ENCODE measurements around the gene NOS1.

The NOS1 gene

DNA sequence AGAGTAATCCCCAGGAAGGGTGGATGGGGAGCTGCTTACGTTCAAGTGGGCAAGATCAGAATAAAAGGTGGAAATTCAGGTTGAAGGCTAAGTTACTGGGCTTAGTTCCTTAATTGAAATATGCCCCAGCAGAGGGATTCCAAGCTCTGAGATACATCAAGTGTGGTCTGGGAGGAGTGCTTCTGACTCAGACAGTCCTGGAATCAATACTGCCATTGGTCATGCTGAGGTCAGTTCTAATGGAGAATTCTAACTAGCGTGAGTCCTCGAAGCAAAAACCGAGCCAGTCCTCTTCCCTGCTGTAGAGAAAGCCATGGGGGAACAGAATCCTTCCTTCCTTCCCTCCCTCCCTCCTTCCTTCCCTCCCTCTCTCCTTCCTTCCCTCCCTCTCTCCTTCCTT is 39.9 kb downstream of the NOS1 start:
- Histone ChIP-seq H3K27me3 (ENCODE audit: control insufficient read depth in 1 of 2, insufficient read depth in 1 of 2, low read length in 2 of 2) (peaks cover 0 to 29% of the 10 kb centered on the region in 2 experiments), H3K79me1 (replicated peaks; ENCODE audit: low read length, poor library complexity, severe bottlenecking) (no peaks in the 10 kb centered on the region), H3K9ac (ENCODE audit: low read length) (no peak overlapping the region), H3K14ac (ENCODE audit: low read length in 2 of 2) (no peak overlapping the region), H3K27ac (ENCODE audit: low read length, poor library complexity, severe bottlenecking) (no peak overlapping the region), H3K4me1 (ENCODE audit: control insufficient read depth, insufficient read depth, low read depth, low read length) (peaks cover 4% of the 10 kb centered on the region), H3K18ac (ENCODE audit: low read depth in 1 of 2, low read length in 2 of 2) (no peak overlapping the region), H2BK12ac (ENCODE audit: low read length in 2 of 2) (no peak overlapping the region), H2AFZ (ENCODE audit: low read depth, low read length) (no peak overlapping the region), H4K91ac (ENCODE audit: low read length) (no peak overlapping the region), H3K4me3 (ENCODE audit: insufficient read depth in 1 of 2, low read depth in 1 of 2, low read length in 2 of 2) (no peak overlapping the region), H3K4ac (ENCODE audit: low read depth in 1 of 2, low read length in 2 of 2) (no peak overlapping the region), H2BK120ac (ENCODE audit: low read depth, low read length) (no peak overlapping the region), H4K8ac (ENCODE audit: low read length) (no peak overlapping the region), H2BK15ac (ENCODE audit: low read depth, poor library complexity, severe bottlenecking) (no peak overlapping the region), H3K9me3 (ENCODE audit: control insufficient read depth, low read length) (no peaks in the 10 kb centered on the region), H3K4me2 (ENCODE audit: low read length, poor library complexity, severe bottlenecking) (no peak overlapping the region), H3K23ac (ENCODE audit: low read length in 2 of 2) (no peak overlapping the region), H3K36me3 (ENCODE audit: control insufficient read depth in 1 of 2, insufficient read depth in 2 of 2, low read depth in 1 of 2, low read length in 2 of 2) (no peaks in the 10 kb centered on the region), H2AK5ac (ENCODE audit: low read length, severe bottlenecking) (no peak overlapping the region), H2BK5ac (ENCODE audit: low read depth, low read length, poor library complexity, severe bottlenecking) (no peak overlapping the region)
- WGBS = 83% methylated on average over 4 of the region's 4 CpGs
- no peak for DNase-seq

DNA sequence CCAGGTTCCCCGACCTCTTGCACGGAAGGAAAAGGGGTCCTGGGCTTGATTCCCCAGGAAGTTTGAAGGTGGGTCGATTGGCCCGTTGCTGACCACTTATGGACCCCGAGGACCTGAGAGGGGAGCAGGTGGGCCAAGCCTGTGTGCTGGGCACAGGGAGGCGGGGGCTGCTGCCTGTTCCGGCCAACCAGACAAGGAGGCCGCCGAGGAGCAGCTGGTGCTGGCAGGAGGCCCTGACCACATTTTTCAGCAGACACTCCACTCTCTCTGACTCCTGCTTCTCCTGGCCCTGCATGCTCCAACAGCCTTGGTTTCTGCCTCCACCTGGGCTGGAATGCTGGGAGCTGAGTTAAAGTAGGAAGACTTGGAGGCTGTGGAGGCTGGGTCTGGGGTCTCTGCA is 42.8 kb downstream of the NOS1 start:
- no peak overlapping the region for H4K8ac ChIP-seq (ENCODE audit: low read length)
- H3K27ac ChIP-seq (ENCODE audit: low read length, poor library complexity, severe bottlenecking) = no peak overlapping the region
- peaks cover 0 to 12% of the 10 kb centered on the region in 2 experiments for H3K27me3 ChIP-seq (ENCODE audit: control insufficient read depth in 1 of 2, insufficient read depth in 1 of 2, low read length in 2 of 2)
- H3K9ac ChIP-seq (ENCODE audit: low read length) = no peak overlapping the region
- no peak overlapping the region for H3K4me3 ChIP-seq (ENCODE audit: insufficient read depth in 1 of 2, low read depth in 1 of 2, low read length in 2 of 2)
- H3K36me3 ChIP-seq (ENCODE audit: control insufficient read depth in 1 of 2, insufficient read depth in 2 of 2, low read depth in 1 of 2, low read length in 2 of 2) = no peaks in the 10 kb centered on the region
- no peak overlapping the region for H2BK5ac ChIP-seq (ENCODE audit: low read depth, low read length, poor library complexity, severe bottlenecking)
- H4K91ac ChIP-seq (ENCODE audit: low read length) = no peak overlapping the region
- H3K14ac ChIP-seq (ENCODE audit: low read length in 2 of 2) = no peak overlapping the region
- H3K79me1 ChIP-seq (replicated peaks; ENCODE audit: low read length, poor library complexity, severe bottlenecking) = no peaks in the 10 kb centered on the region
- no peak overlapping the region for H3K4ac ChIP-seq (ENCODE audit: low read depth in 1 of 2, low read length in 2 of 2)
- no peak overlapping the region for H2BK15ac ChIP-seq (ENCODE audit: low read depth, poor library complexity, severe bottlenecking)
- H3K4me2 ChIP-seq (ENCODE audit: low read length, poor library complexity, severe bottlenecking) = no peak overlapping the region
- no peak for DNase-seq
- no peak overlapping the region for H3K23ac ChIP-seq (ENCODE audit: low read length in 2 of 2)
- no peak overlapping the region for H3K18ac ChIP-seq (ENCODE audit: low read depth in 1 of 2, low read length in 2 of 2)
- H3K4me1 ChIP-seq (ENCODE audit: control insufficient read depth, insufficient read depth, low read depth, low read length) = peaks cover 4% of the 10 kb centered on the region
- H3K9me3 ChIP-seq (ENCODE audit: control insufficient read depth, low read length) = no peaks in the 10 kb centered on the region
- WGBS = 65% methylated on average over 5 of the region's 9 CpGs
- no peak overlapping the region for H2AFZ ChIP-seq (ENCODE audit: low read depth, low read length)
- H2BK12ac ChIP-seq (ENCODE audit: low read length in 2 of 2) = no peak overlapping the region
- no peak overlapping the region for H2AK5ac ChIP-seq (ENCODE audit: low read length, severe bottlenecking)
- no peak overlapping the region for H2BK120ac ChIP-seq (ENCODE audit: low read depth, low read length)

DNA sequence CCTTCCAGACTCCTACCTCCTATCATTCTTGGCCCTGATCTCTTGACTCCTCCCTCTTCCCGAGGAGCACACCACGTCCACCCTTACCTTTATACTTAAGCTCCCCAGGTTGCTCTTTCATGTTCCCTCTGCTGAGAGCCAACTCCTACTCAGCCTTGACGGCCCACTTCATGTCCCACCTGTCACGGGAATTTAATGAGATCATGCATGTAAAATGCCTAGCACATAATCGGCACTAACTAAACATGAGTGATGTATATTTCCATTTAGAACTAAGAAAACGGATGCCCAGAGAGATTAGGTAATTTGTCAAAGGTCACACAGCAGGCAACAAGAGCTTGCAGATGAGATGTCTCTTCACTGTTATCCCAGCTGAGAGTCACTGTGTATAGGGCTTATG is 45.1 kb downstream of the NOS1 start:
- Histone ChIP-seq H3K18ac (ENCODE audit: low read depth in 1 of 2, low read length in 2 of 2) (no peak overlapping the region), H3K14ac (ENCODE audit: low read length in 2 of 2) (no peak overlapping the region), H2AK5ac (ENCODE audit: low read length, severe bottlenecking) (no peak overlapping the region)

DNA sequence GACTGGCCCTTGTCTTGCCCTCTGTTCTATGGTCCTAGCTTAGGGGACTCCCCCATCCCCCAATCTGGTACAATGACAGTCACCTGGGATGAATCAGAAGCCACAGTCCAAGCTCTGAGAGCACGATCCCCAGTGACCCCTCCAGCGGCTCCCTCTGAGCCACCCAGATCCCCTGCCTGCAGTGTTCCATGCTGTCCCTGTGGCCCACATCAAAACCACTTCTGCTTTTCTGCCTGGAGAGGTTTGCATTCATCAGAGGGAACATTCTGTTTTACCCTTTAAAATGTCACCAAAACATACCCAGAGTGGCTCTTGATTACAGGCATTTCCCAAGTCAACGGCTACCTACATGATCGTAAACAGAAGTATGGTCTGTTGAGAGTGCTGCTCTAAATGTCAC is 47.5 kb downstream of the NOS1 start:
- WGBS = 76% methylated on average over 2 of the region's 4 CpGs
- no peak overlapping the region for H3K23ac ChIP-seq (ENCODE audit: low read length in 2 of 2)

More for the DNA sequence above, 45.1 kb downstream of the NOS1 start:
- H4K91ac ChIP-seq (ENCODE audit: low read length) = no peak overlapping the region
- no peak overlapping the region for H3K4me3 ChIP-seq (ENCODE audit: insufficient read depth in 1 of 2, low read depth in 1 of 2, low read length in 2 of 2)
- DNase-seq = no peak
- H3K4me2 ChIP-seq (ENCODE audit: low read length, poor library complexity, severe bottlenecking) = no peak overlapping the region
- H3K27me3 ChIP-seq (ENCODE audit: control insufficient read depth in 1 of 2, insufficient read depth in 1 of 2, low read length in 2 of 2) = peaks cover 0 to 5% of the 10 kb centered on the region in 2 experiments
- no peak overlapping the region for H3K23ac ChIP-seq (ENCODE audit: low read length in 2 of 2)
- no peaks in the 10 kb centered on the region for H3K79me1 ChIP-seq (replicated peaks; ENCODE audit: low read length, poor library complexity, severe bottlenecking)
- no peak overlapping the region for H3K9ac ChIP-seq (ENCODE audit: low read length)
- no peak overlapping the region for H2BK120ac ChIP-seq (ENCODE audit: low read depth, low read length)
- H2BK15ac ChIP-seq (ENCODE audit: low read depth, poor library complexity, severe bottlenecking) = no peak overlapping the region
- no peak overlapping the region for H3K27ac ChIP-seq (ENCODE audit: low read length, poor library complexity, severe bottlenecking)
- no peak overlapping the region for H2AFZ ChIP-seq (ENCODE audit: low read depth, low read length)
- H2BK12ac ChIP-seq (ENCODE audit: low read length in 2 of 2) = no peak overlapping the region
- 91% methylated on average over 5 of the region's 6 CpGs for WGBS
- H3K36me3 ChIP-seq (ENCODE audit: control insufficient read depth in 1 of 2, insufficient read depth in 2 of 2, low read depth in 1 of 2, low read length in 2 of 2) = no peaks in the 10 kb centered on the region
- H3K4ac ChIP-seq (ENCODE audit: low read depth in 1 of 2, low read length in 2 of 2) = no peak overlapping the region
- H4K8ac ChIP-seq (ENCODE audit: low read length) = no peak overlapping the region
- peaks cover 4% of the 10 kb centered on the region for H3K4me1 ChIP-seq (ENCODE audit: control insufficient read depth, insufficient read depth, low read depth, low read length)
- no peaks in the 10 kb centered on the region for H3K9me3 ChIP-seq (ENCODE audit: control insufficient read depth, low read length)
- no peak overlapping the region for H2BK5ac ChIP-seq (ENCODE audit: low read depth, low read length, poor library complexity, severe bottlenecking)

More for the DNA sequence above, 47.5 kb downstream of the NOS1 start:
- H3K4me2 ChIP-seq (ENCODE audit: low read length, poor library complexity, severe bottlenecking) = no peak overlapping the region
- H2BK15ac ChIP-seq (ENCODE audit: low read depth, poor library complexity, severe bottlenecking) = no peak overlapping the region
- no peaks in the 10 kb centered on the region for H3K9me3 ChIP-seq (ENCODE audit: control insufficient read depth, low read length)
- H3K36me3 ChIP-seq (ENCODE audit: control insufficient read depth in 1 of 2, insufficient read depth in 2 of 2, low read depth in 1 of 2, low read length in 2 of 2) = no peaks in the 10 kb centered on the region
- no peak overlapping the region for H2BK120ac ChIP-seq (ENCODE audit: low read depth, low read length)
- no peak overlapping the region for H3K18ac ChIP-seq (ENCODE audit: low read depth in 1 of 2, low read length in 2 of 2)
- H3K14ac ChIP-seq (ENCODE audit: low read length in 2 of 2) = no peak overlapping the region
- no peak overlapping the region for H2BK12ac ChIP-seq (ENCODE audit: low read length in 2 of 2)
- H3K9ac ChIP-seq (ENCODE audit: low read length) = no peak overlapping the region
- no peaks in the 10 kb centered on the region for H3K79me1 ChIP-seq (replicated peaks; ENCODE audit: low read length, poor library complexity, severe bottlenecking)
- H2AFZ ChIP-seq (ENCODE audit: low read depth, low read length) = no peak overlapping the region
- no peak overlapping the region for H4K8ac ChIP-seq (ENCODE audit: low read length)
- H2AK5ac ChIP-seq (ENCODE audit: low read length, severe bottlenecking) = no peak overlapping the region
- no peak overlapping the region for H3K27ac ChIP-seq (ENCODE audit: low read length, poor library complexity, severe bottlenecking)
- no peaks in the 10 kb centered on the region for H3K27me3 ChIP-seq (ENCODE audit: control insufficient read depth in 1 of 2, insufficient read depth in 1 of 2, low read length in 2 of 2)
- no peak overlapping the region for H4K91ac ChIP-seq (ENCODE audit: low read length)
- H3K4me1 ChIP-seq (ENCODE audit: control insufficient read depth, insufficient read depth, low read depth, low read length) = peaks cover 4% of the 10 kb centered on the region
- DNase-seq = no peak
- H3K4me3 ChIP-seq (ENCODE audit: insufficient read depth in 1 of 2, low read depth in 1 of 2, low read length in 2 of 2) = no peak overlapping the region
- H3K4ac ChIP-seq (ENCODE audit: low read depth in 1 of 2, low read length in 2 of 2) = no peak overlapping the region
- H2BK5ac ChIP-seq (ENCODE audit: low read depth, low read length, poor library complexity, severe bottlenecking) = no peak overlapping the region
